ENCODE measurements around the gene NUAK2. TPM values are rescaled to one million over a fixed set of nuclear protein-coding genes. Genes with fewer than 3 reads are reported as not detected.

The NUAK2 gene
- total and polyA plus RNA-seq, 4 donors: 1.3 to 2.4 (median 2.1) TPM

DNA sequence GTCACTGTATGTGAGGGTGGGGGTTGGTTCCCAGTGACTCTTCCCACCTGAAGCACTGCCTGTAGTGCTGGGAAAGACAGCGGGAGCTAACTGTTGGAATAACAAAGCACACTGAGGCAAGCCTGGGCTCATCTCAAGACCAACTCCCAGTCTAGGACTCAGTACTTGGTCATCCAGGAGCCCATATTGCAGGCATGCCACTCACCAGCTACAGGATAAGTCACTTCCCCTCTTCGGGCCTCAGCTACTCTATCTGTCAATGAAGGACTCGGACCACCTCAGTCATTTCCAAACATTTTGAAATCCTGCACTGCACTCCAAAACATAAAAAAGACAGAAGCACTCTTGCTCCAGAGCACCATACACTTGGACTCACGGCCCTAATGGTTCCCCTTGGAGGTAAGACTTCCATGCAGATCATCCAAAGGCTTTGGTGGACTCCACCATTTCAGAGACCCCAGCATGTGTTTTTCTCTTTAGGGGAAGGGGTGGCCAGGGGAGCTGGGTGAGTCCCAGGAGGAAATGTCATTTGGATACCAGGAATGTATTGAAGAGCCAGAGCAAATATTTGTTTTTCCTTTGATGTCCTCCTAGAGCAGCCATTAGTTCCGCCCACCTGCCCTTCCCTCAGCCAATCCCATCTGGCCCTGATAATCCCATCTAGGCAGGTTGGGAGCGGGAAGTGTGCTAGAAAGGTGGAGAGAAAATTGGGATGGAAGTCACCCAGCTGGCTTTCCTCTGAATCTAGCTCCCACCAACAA lies 3.1 kb downstream of the NUAK2 start:
- H3K9me3 ChIP-seq (ENCODE audit: control insufficient read depth in 4 of 4, low read length in 3 of 4): no peaks in the 10 kb centered on the region
- WGBS: 35% methylated on average over 6 of the region's 6 CpGs
- H3K27me3 ChIP-seq (ENCODE audit: control insufficient read depth in 4 of 4, insufficient read depth in 4 of 4, low read length in 3 of 4): no peaks in the 10 kb centered on the region
- no peak for DNase-seq (ENCODE audit: low spot score)
- peaks cover 22 to 59% (median 48%) of the 10 kb centered on the region in 4 donors for H3K4me1 ChIP-seq (ENCODE audit: control insufficient read depth in 4 of 4, insufficient read depth in 4 of 4, low read length in 3 of 4)
- peak overlapping the region; percentile 22 to 29 (median 25) for H3K4me3 ChIP-seq (ENCODE audit: low read depth in 1 of 3, low read length in 3 of 3)
- peak overlapping the region; percentile 25 to 86 for H3K27ac ChIP-seq (ENCODE audit: low read depth in 1 of 2, low read length in 2 of 2)
- H3K9ac ChIP-seq (ENCODE audit: low read depth in 1 of 2, low read length in 2 of 2): no peak overlapping the region
- TF ChIP-seq SP1 (IDR thresholded peaks at IDR 0.05): peak; percentile 53
- peak; percentile 63 to 83 for TF ChIP-seq EGR1 (IDR thresholded peaks at IDR 0.05; ENCODE audit: low read depth in 2 of 2)
- TF ChIP-seq HNF4A (conservative IDR thresholded peaks at IDR 0.05): peak; percentile 36 to 42
- TF ChIP-seq YY1 (IDR thresholded peaks at IDR 0.05): peak; percentile 90
- no peak for TF ChIP-seq FOXA1 (IDR thresholded peaks at IDR 0.05)
- no peak for TF ChIP-seq RAD21 (IDR thresholded peaks at IDR 0.05)
- peak in 1 of 2 donors; percentile 63 for TF ChIP-seq RXRA (IDR thresholded peaks at IDR 0.05)
- TF ChIP-seq, protein P1, sequence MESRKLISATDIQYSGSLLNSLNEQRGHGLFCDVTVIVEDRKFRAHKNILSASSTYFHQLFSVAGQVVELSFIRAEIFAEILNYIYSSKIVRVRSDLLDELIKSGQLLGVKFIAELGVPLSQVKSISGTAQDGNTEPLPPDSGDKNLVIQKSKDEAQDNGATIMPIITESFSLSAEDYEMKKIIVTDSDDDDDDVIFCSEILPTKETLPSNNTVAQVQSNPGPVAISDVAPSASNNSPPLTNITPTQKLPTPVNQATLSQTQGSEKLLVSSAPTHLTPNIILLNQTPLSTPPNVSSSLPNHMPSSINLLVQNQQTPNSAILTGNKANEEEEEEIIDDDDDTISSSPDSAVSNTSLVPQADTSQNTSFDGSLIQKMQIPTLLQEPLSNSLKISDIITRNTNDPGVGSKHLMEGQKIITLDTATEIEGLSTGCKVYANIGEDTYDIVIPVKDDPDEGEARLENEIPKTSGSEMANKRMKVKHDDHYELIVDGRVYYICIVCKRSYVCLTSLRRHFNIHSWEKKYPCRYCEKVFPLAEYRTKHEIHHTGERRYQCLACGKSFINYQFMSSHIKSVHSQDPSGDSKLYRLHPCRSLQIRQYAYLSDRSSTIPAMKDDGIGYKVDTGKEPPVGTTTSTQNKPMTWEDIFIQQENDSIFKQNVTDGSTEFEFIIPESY (IDR thresholded peaks at IDR 0.05): no peak
- TF ChIP-seq, protein P2, sequence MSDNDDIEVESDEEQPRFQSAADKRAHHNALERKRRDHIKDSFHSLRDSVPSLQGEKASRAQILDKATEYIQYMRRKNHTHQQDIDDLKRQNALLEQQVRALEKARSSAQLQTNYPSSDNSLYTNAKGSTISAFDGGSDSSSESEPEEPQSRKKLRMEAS (IDR thresholded peaks at IDR 0.05): peak; percentile 67
- TF ChIP-seq JUND (IDR thresholded peaks at IDR 0.05): no peak
- H3K36me3 ChIP-seq (ENCODE audit: control insufficient read depth in 4 of 4, insufficient read depth in 3 of 4, low read depth in 1 of 4, low read length in 3 of 4): no peaks in the 10 kb centered on the region

DNA sequence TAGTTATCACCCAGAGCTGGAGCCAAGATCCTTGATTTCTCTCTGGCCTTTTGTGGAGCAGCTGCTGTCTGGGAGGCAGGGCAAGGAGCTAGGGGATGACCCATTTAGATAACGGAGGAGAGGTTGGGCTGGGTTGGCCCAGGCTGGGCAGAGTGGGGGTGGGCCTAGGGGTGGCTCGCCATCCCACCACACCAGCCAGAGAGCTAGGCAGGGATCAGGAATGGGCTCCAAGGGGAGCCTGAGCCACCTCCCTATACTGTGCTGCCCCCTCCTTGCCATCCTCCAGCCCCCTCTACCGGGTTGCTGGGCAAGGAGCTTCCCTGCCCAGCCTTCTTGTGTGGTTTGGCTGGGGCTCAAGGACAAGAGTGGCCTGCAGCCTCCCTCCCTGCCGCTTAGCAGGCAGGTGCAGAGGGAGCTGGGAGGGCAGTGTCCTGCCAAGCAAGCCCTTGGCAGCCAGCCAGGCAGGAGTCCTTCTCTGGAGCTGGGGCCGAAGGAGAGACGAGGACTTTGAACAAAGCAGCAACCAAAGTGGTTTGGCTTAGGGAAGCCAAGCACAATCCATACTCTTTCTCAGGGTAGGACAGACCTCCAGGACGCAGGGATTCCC lies 4.1 kb downstream of the NUAK2 start:
- Histone ChIP-seq H3K36me3 (ENCODE audit: control insufficient read depth in 4 of 4, insufficient read depth in 3 of 4, low read depth in 1 of 4, low read length in 3 of 4) (no peaks in the 10 kb centered on the region), H3K4me1 (ENCODE audit: control insufficient read depth in 4 of 4, insufficient read depth in 4 of 4, low read length in 3 of 4) (peaks cover 22 to 62% (median 48%) of the 10 kb centered on the region in 4 donors), H3K4me3 (ENCODE audit: low read depth in 1 of 3, low read length in 3 of 3) (no peak overlapping the region), H3K27me3 (ENCODE audit: control insufficient read depth in 4 of 4, insufficient read depth in 4 of 4, low read length in 3 of 4) (no peaks in the 10 kb centered on the region), H3K9me3 (ENCODE audit: control insufficient read depth in 4 of 4, low read length in 3 of 4) (no peaks in the 10 kb centered on the region), H3K9ac (ENCODE audit: low read depth in 1 of 2, low read length in 2 of 2) (no peak overlapping the region), H3K27ac (ENCODE audit: low read depth in 1 of 2, low read length in 2 of 2) (peak overlapping the region; percentile 25 to 86)
- peak; percentile 54 for DNase-seq (ENCODE audit: low spot score)
- TF ChIP-seq, protein P3, sequence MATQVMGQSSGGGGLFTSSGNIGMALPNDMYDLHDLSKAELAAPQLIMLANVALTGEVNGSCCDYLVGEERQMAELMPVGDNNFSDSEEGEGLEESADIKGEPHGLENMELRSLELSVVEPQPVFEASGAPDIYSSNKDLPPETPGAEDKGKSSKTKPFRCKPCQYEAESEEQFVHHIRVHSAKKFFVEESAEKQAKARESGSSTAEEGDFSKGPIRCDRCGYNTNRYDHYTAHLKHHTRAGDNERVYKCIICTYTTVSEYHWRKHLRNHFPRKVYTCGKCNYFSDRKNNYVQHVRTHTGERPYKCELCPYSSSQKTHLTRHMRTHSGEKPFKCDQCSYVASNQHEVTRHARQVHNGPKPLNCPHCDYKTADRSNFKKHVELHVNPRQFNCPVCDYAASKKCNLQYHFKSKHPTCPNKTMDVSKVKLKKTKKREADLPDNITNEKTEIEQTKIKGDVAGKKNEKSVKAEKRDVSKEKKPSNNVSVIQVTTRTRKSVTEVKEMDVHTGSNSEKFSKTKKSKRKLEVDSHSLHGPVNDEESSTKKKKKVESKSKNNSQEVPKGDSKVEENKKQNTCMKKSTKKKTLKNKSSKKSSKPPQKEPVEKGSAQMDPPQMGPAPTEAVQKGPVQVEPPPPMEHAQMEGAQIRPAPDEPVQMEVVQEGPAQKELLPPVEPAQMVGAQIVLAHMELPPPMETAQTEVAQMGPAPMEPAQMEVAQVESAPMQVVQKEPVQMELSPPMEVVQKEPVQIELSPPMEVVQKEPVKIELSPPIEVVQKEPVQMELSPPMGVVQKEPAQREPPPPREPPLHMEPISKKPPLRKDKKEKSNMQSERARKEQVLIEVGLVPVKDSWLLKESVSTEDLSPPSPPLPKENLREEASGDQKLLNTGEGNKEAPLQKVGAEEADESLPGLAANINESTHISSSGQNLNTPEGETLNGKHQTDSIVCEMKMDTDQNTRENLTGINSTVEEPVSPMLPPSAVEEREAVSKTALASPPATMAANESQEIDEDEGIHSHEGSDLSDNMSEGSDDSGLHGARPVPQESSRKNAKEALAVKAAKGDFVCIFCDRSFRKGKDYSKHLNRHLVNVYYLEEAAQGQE (IDR thresholded peaks at IDR 0.05): no peak
- TF ChIP-seq RAD21 (IDR thresholded peaks at IDR 0.05) (peak in 1 of 2 donors; percentile 20), RXRA (IDR thresholded peaks at IDR 0.05) (peak; percentile 63 to 69), FOXA2 (IDR thresholded peaks at IDR 0.05) (peak; percentile 22), JUND (IDR thresholded peaks at IDR 0.05) (no peak), EGR1 (IDR thresholded peaks at IDR 0.05; ENCODE audit: low read depth in 2 of 2) (no peak), TAF1 (conservative IDR thresholded peaks at IDR 0.05) (no peak), HNF4A (conservative IDR thresholded peaks at IDR 0.05) (peak; percentile 70 to 73)
- TF ChIP-seq, protein P2 (IDR thresholded peaks at IDR 0.05): peak; percentile 25
- TF ChIP-seq, protein P4, sequence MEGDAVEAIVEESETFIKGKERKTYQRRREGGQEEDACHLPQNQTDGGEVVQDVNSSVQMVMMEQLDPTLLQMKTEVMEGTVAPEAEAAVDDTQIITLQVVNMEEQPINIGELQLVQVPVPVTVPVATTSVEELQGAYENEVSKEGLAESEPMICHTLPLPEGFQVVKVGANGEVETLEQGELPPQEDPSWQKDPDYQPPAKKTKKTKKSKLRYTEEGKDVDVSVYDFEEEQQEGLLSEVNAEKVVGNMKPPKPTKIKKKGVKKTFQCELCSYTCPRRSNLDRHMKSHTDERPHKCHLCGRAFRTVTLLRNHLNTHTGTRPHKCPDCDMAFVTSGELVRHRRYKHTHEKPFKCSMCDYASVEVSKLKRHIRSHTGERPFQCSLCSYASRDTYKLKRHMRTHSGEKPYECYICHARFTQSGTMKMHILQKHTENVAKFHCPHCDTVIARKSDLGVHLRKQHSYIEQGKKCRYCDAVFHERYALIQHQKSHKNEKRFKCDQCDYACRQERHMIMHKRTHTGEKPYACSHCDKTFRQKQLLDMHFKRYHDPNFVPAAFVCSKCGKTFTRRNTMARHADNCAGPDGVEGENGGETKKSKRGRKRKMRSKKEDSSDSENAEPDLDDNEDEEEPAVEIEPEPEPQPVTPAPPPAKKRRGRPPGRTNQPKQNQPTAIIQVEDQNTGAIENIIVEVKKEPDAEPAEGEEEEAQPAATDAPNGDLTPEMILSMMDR (IDR thresholded peaks at IDR 0.05; ENCODE audit: low read depth, low read length, missing input control): no peak
- TF ChIP-seq, protein P1 (IDR thresholded peaks at IDR 0.05): no peak
- TF ChIP-seq, protein P5, sequence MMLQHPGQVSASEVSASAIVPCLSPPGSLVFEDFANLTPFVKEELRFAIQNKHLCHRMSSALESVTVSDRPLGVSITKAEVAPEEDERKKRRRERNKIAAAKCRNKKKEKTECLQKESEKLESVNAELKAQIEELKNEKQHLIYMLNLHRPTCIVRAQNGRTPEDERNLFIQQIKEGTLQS (IDR thresholded peaks at IDR 0.05): no peak
- 18% methylated on average over 7 of the region's 7 CpGs for WGBS
